Measurements from ENCODE around the gene MRI1.
"Not testable (repeated sequence)": the region's sequence is repeated elsewhere in the genome, so short reads cannot be mapped to it uniquely, and the experiment has no call there.

MRI1 gene

DNA sequence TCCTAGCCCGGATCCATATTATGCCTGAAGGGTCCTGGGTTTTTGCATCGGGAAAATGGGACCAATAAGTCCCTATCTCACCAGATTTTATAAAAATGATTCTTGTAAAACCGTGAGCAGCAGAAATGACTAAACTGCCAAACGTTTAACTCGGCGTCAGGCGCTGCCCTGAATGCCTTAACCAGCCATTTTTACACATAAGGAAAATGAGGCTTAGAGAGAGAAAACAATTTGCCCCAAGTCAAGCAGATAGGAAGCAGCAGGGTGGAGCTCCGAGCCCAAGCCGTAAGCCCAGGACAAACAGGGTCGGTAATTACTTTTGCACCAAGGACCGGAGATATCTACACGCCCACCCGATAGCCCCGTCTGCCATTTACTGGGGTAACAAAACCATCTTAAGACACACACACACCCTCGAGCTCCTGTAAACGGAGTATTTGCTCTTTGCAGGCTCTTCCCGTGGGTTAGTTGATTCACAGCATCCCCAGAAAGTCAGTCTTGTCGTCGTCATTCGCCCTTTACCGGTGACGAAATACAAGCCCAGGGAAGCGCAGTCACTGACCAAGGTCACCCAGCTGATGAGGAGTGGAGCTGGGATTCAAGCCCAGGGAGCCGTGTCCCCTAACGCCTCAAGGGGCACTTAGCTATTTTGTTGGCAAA lies 16.0 kb upstream of the MRI1 start:
- Histone ChIP-seq H3K9me3 (ENCODE audit: low read depth, low read length) (no peaks in the 10 kb centered on the region), H3K36me3 (ENCODE audit: insufficient read depth, low read length) (peaks cover 5% of the 10 kb centered on the region), H3K9ac (ENCODE audit: insufficient read length) (peak overlapping the region; percentile 94), H3K27ac (peak overlapping the region; percentile 63), H3K4me3 (peak overlapping the region; percentile 97)
- DNase-seq (ENCODE audit: low read depth, low spot score), result no peak
- TF ChIP-seq POLR2AphosphoS5 (IDR thresholded peaks at IDR 0.05; ENCODE audit: borderline replicate concordance, low read depth, low read length), result no peak
- no peak for TF ChIP-seq EZH2 (IDR thresholded peaks at IDR 0.05)
- TF ChIP-seq FOXP2 (optimal IDR thresholded peaks at IDR 0.05; ENCODE audit: control extremely low read depth, extremely low read length, insufficient read depth), result no peak

DNA sequence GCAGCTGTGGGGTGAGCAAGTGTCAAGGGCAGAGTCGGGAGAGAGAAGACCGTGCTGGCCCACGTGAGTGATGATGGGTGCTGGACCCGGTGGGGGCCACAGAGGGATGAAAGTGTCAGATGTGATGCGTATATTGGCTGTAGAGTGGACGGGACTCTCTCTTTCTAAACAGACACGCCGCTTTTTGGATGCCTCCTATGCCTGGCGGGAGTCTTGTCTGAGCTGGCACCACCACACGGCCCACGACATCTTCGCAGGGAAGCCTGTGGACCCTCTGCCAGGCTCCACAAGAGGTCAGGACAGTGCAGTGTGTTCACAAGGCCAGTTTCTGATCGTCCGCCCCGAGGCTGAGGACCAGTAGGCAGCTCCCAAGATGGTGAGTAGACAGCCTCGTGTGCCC lies 12.9 kb upstream of the MRI1 start:
- no peak for DNase-seq (ENCODE audit: low read depth, low spot score)
- Histone ChIP-seq H3K36me3 (ENCODE audit: insufficient read depth, low read length) (peaks cover 26% of the 10 kb centered on the region), H3K9me3 (ENCODE audit: low read depth, low read length) (no peaks in the 10 kb centered on the region), H3K9ac (ENCODE audit: insufficient read length) (no peak overlapping the region), H3K27ac (no peak overlapping the region), H3K4me3 (no peak overlapping the region)
- TF ChIP-seq POLR2AphosphoS5 (IDR thresholded peaks at IDR 0.05; ENCODE audit: borderline replicate concordance, low read depth, low read length) (no peak), EZH2 (IDR thresholded peaks at IDR 0.05) (no peak)

GRCh38 chr19:13753622-13754021 lies 10.7 kb upstream of the MRI1 start:
- not testable (repeated sequence) for H3K9ac ChIP-seq (ENCODE audit: insufficient read length); H3K4me3 ChIP-seq; DNase-seq (ENCODE audit: low read depth, low spot score); H3K27ac ChIP-seq; H3K9me3 ChIP-seq (ENCODE audit: low read depth, low read length)
- H3K36me3 ChIP-seq (ENCODE audit: insufficient read depth, low read length), result peaks cover 43% of the 10 kb centered on the region

GRCh38 chr19:13756210-13756609 lies 8.1 kb upstream of the MRI1 start:
- Histone ChIP-seq H3K36me3 (ENCODE audit: insufficient read depth, low read length) (peaks cover 52% of the 10 kb centered on the region), H3K4me3 (no peak overlapping the region), H3K27ac (no peak overlapping the region), H3K9ac (ENCODE audit: insufficient read length) (no peak overlapping the region), H3K9me3 (ENCODE audit: low read depth, low read length) (no peaks in the 10 kb centered on the region)
- DNase-seq (ENCODE audit: low read depth, low spot score), result no peak
- TF ChIP-seq EZH2 (IDR thresholded peaks at IDR 0.05) (no peak), POLR2AphosphoS5 (IDR thresholded peaks at IDR 0.05; ENCODE audit: borderline replicate concordance, low read depth, low read length) (no peak), FOXP2 (optimal IDR thresholded peaks at IDR 0.05; ENCODE audit: control extremely low read depth, extremely low read length, insufficient read depth) (no peak)

DNA sequence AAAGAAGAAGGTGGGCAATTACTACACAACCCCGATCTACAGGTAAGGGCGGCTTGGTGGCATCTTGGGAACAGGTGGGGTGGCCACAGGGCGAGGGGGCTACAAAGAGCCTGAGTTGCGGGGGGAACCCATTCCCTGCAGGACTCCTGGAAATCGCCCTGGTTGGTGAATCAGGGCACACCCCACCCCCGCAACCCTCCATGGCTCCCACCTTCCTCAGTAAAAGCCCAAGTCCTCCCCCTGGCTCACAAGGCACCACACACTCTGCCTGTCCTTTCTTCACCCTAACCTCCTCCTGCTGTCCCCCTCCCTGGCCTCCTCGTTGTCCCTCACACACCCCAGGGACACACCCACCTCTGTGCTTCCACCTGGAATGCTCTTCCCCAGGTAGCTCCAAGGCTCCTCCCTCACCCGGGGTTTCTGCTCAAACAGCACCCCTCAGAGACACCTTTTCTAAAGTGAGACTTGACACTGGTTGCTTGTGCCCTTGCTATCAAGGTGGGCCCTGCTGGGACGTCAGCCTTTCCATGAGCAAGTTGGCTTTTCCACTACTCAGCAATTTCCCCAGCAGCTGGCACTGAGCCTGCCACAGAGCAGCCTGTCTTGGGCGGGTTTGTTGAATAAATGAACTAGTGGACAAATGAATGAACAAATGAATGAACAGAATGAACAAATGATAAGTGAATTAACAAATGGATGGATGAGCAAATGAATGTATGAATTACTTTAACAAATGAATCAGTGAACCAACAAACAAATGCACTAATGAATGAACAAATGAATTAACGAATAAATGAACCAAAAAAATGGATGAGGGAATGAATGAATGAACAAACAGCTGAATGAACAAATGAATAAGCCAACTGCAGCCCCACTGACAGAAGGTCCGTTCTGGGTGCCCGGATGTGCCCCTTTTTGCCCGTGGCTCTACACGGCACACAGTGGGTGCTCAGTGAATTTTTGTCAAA lies 6.2 kb upstream of the MRI1 start:
- DNase-seq (ENCODE audit: low read depth, low spot score), result no peak
- no peak for TF ChIP-seq FOXP2 (optimal IDR thresholded peaks at IDR 0.05; ENCODE audit: control extremely low read depth, extremely low read length, insufficient read depth)
- no peak for TF ChIP-seq POLR2AphosphoS5 (IDR thresholded peaks at IDR 0.05; ENCODE audit: borderline replicate concordance, low read depth, low read length)
- no peak for TF ChIP-seq EZH2 (IDR thresholded peaks at IDR 0.05)
- Histone ChIP-seq H3K9me3 (ENCODE audit: low read depth, low read length) (no peaks in the 10 kb centered on the region), H3K9ac (ENCODE audit: insufficient read length) (no peak overlapping the region), H3K36me3 (ENCODE audit: insufficient read depth, low read length) (peaks cover 55% of the 10 kb centered on the region), H3K4me3 (no peak overlapping the region), H3K27ac (no peak overlapping the region)

- H3K9me3 ChIP-seq (ENCODE audit: low read depth, low read length), result no peaks in the 10 kb centered on the region
- no peak overlapping the region for H3K4me3 ChIP-seq
- TF ChIP-seq POLR2AphosphoS5 (IDR thresholded peaks at IDR 0.05; ENCODE audit: borderline replicate concordance, low read depth, low read length), result no peak
- no peak for TF ChIP-seq EZH2 (IDR thresholded peaks at IDR 0.05)
- TF ChIP-seq FOXP2 (optimal IDR thresholded peaks at IDR 0.05; ENCODE audit: control extremely low read depth, extremely low read length, insufficient read depth), result no peak
- peaks cover 55% of the 10 kb centered on the region for H3K36me3 ChIP-seq (ENCODE audit: insufficient read depth, low read length)
- H3K9ac ChIP-seq (ENCODE audit: insufficient read length), result no peak overlapping the region
- H3K27ac ChIP-seq, result no peak overlapping the region
- no peak for DNase-seq (ENCODE audit: low read depth, low spot score)
These were observed 5.5 kb upstream of the MRI1 start for GRCh38 chr19:13758795-13759194.

DNA sequence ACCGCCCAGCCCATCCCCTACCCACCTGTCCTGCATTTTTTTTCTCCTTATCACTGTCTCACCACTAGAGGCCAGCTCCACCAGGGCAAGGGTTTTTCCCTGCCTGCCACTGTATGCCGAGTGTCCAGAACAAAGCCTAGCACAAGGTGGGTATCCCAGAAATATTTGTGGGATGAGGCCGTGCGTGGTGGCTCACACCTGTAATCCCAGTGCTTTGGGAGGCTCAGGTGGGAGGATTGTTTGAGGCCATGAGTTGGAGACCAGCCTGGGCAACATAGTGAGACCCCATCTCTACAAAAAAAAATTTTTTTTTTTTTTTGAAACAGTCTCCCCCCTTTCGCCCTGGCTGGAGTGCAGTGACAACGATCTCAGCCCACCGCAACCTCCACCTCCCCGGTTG lies 2.9 kb upstream of the MRI1 start:
- Histone ChIP-seq H3K9ac (ENCODE audit: insufficient read length) (no peak overlapping the region), H3K27ac (no peak overlapping the region), H3K36me3 (ENCODE audit: insufficient read depth, low read length) (peaks cover 35% of the 10 kb centered on the region; the same call in 1 of the 2 replicates), H3K4me3 (no peak overlapping the region), H3K9me3 (ENCODE audit: low read depth, low read length) (no peaks in the 10 kb centered on the region)
- no peak for DNase-seq (ENCODE audit: low read depth, low spot score)
- TF ChIP-seq POLR2AphosphoS5 (IDR thresholded peaks at IDR 0.05; ENCODE audit: borderline replicate concordance, low read depth, low read length) (no peak), EZH2 (IDR thresholded peaks at IDR 0.05) (no peak), FOXP2 (optimal IDR thresholded peaks at IDR 0.05; ENCODE audit: control extremely low read depth, extremely low read length, insufficient read depth) (no peak)

DNA sequence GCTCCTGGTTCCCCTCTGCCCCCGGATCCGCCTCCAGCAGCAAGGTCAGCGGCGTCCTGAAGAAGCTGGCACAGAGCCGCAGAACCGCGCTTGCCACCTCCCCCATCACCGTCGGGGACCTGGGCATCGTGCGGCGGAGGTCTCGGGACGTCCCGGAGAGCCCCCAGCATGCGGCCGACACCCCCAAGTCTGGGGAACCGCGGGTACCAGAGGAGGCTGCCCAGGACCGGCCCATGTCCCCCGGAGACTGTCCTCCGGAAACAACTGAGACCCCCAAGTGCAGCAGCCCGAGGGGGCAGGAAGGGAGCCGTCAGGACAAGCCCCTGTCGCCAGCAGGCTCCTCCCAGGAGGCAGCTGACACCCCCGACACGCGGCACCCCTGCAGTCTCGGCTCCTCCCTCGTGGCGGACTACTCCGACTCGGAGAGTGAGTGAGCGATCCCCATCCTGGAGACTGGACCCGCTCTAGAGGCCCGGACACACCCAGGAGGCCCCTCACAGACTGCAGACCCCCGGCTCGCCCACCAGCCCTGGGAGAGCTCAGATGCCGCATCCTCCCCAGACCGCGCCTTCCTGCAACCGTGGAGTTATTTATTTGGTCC lies 1.6 kb upstream of the MRI1 start:
- H3K4me3 ChIP-seq, result no peak overlapping the region
- peaks cover 26% of the 10 kb centered on the region; the same call in 1 of the 2 replicates for H3K36me3 ChIP-seq (ENCODE audit: insufficient read depth, low read length)
- H3K9ac ChIP-seq (ENCODE audit: insufficient read length), result no peak overlapping the region
- TF ChIP-seq FOXP2 (optimal IDR thresholded peaks at IDR 0.05; ENCODE audit: control extremely low read depth, extremely low read length, insufficient read depth) (no peak), POLR2AphosphoS5 (IDR thresholded peaks at IDR 0.05; ENCODE audit: borderline replicate concordance, low read depth, low read length) (peak; percentile 7; the same call in 1 of the 2 replicates)
- H3K9me3 ChIP-seq (ENCODE audit: low read depth, low read length), result no peaks in the 10 kb centered on the region
- DNase-seq (ENCODE audit: low read depth, low spot score), result no peak
- H3K27ac ChIP-seq, result no peak overlapping the region

Measured in SK-N-MC (cell line).